Natural killer cell treated with Interleukin-12 subunit alpha and Interleukin-12 subunit beta and Interleukin-15 and Interleukin-18, amount 100 ng/mL, for 72 hours (primary cell): ENCODE results near the gene MPST. TPM values are rescaled to one million over a fixed set of nuclear protein-coding genes. Genes with fewer than 3 reads are reported as not detected.

Source experiments
- ATAC-seq, 2 donors: fragments of 150-1000 bp; cut with Tn5 transposase in 1 of 2; sonication (Bioruptor Pico), chemical (Tn5 transposase) in 1 of 2; 2 replicates each; pipeline ENCODE4 v1.10.0; 2021
- DNase-seq: peaks from one replicate; pipeline ENCODE4 v3.0.0; 2022; ENCODE audit warnings: low spot score
- H3K27ac Mint-ChIP-seq, 2 donors: 1 replicate in 1 of 2; 2 replicates in 1 of 2; pipeline ENCODE4 v1.8.0; 2022; ENCODE audit warnings: mixed read lengths in 2 of 2, mild to moderate bottlenecking in 1 of 2, moderate library complexity in 1 of 2
- H3K27me3 Mint-ChIP-seq, 2 donors: 1 replicate in 1 of 2; 2 replicates in 1 of 2; pipeline ENCODE4 v1.8.0; 2022; ENCODE audit warnings: mixed read lengths in 2 of 2
- H3K36me3 Mint-ChIP-seq: one replicate; pipeline ENCODE4 v1.8.0; 2022; ENCODE audit warnings: mixed read lengths
- H3K4me1 Mint-ChIP-seq, 2 donors: 1 replicate in 1 of 2; 2 replicates in 1 of 2; pipeline ENCODE4 v1.8.0; 2022; ENCODE audit warnings: low read depth in 2 of 2, mixed read lengths in 2 of 2, mild to moderate bottlenecking in 1 of 2
- H3K4me3 Mint-ChIP-seq: one replicate; pipeline ENCODE4 v1.8.0; 2022; ENCODE audit warnings: mixed read lengths
- H3K9me3 Mint-ChIP-seq: 2 replicates; pipeline ENCODE4 v1.8.0; 2022; ENCODE audit warnings: mixed read lengths
- total RNA-seq, 2 donors: library from RNA; stranded (reverse); gene quantifications; one replicate each; pipeline ENCODE4 v1.2.3, GENCODE V29; 2022

Gene MPST
- total RNA-seq, 2 donors from 2014 or later = 27.6 to 51.1 TPM

DNA sequence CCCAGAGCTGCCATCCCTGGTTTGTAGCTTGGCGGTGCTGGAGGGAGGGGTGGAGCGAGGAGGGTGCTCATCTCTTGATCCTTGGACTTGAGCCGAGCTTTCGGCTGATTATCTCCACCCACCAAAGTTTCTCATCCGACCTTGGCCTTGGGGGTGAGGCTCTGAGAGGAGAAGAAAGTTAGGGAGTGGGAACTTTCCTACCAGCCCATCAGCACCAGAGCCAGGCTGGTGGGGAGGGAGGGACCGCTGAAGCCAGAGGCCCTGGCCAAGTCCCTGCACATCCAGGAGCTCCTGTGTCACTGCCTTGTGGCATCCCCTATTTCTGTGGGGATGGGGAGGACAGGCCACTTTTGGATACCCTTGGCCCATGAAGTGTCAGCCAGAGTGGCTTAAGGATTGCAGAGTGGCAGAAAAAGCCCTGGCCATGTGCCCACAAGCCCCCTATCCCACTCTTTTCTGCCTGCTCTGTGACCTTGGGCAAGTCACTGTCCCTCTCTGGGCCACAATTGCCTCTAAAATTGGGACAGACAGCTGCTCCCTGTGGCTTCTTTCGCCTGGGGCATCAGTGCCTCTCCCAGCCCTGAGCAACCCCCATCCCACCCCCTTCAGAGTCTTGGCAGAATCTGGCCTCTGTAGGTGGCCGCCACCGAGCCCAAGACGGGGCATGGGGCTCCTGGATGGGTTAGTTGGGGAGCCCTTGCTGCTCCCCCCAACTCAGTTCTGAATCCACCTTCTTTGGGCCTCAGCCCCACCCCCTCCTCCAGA lies 42.3 kb downstream of the MPST start:
- ATAC-seq = no peak
- no peak for DNase-seq
- no peaks in the 10 kb centered on the region for H3K9me3 Mint-ChIP-seq
- no peaks in the 10 kb centered on the region for H3K36me3 Mint-ChIP-seq
- H3K27ac Mint-ChIP-seq = no peak overlapping the region
- no peaks in the 10 kb centered on the region for H3K27me3 Mint-ChIP-seq
- no peaks in the 10 kb centered on the region for H3K4me1 Mint-ChIP-seq
- no peak overlapping the region for H3K4me3 Mint-ChIP-seq

DNA sequence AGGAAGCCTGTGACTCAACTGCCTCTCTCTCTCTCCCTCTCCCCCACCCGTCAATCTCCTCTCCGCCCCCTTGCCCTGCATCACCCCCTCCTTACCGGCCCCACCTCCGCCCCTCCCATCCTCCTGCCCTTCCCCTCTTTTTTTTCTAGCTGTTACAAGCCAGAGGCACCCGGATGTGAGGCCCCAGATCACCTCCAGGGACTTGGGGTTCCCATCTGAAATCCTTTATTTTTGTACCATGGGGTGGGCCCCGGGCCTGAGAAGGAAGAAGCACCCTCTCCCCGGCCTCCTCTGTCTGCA lies 42.8 kb downstream of the MPST start:
- ATAC-seq = no peak
- DNase-seq = no peak
- Mint-ChIP-seq H3K4me3 (no peak overlapping the region), H3K4me1 (no peaks in the 10 kb centered on the region), H3K36me3 (no peaks in the 10 kb centered on the region), H3K9me3 (no peaks in the 10 kb centered on the region), H3K27me3 (no peaks in the 10 kb centered on the region), H3K27ac (no peak overlapping the region)

DNA sequence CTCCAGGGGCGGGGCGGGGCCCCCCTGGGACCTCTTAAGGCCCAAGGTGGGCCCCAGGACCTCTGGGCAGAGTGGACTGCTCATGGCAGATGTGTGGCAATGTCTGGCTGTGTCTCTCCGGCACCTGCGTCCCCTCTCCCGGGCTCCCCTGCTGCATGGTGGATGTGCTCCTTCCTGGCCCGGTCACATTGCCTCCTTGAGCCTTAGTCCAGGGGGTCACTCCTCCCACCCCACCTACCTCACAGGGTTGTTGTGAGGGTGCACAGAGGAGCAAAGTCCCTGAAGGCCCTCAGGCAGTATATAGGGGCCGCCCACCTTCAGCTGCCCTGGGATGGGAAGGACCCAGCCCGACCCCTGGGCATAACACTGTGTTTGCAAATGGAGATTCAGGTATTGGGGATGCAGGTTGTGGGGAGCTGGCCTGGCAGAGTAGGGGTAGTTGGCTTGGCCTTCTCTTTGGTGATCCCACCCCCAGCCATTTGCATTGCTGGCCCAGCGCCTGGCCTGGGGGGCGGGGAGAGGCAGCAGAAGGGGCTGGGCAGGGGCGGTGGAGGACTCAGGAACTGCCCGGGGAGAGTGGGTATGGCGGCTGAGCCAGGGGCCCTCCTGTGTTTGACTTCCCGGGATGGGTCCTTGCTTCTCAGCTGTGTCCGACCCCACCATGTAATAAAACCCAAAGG lies 43.3 kb downstream of the MPST start:
- peaks cover 2 to 3% of the 10 kb centered on the region in 2 donors for H3K27me3 Mint-ChIP-seq
- no peak overlapping the region for H3K27ac Mint-ChIP-seq
- H3K4me3 Mint-ChIP-seq = no peak overlapping the region
- no peak for ATAC-seq
- no peaks in the 10 kb centered on the region for H3K9me3 Mint-ChIP-seq
- H3K36me3 Mint-ChIP-seq = no peaks in the 10 kb centered on the region
- H3K4me1 Mint-ChIP-seq = no peaks in the 10 kb centered on the region
- no peak for DNase-seq

DNA sequence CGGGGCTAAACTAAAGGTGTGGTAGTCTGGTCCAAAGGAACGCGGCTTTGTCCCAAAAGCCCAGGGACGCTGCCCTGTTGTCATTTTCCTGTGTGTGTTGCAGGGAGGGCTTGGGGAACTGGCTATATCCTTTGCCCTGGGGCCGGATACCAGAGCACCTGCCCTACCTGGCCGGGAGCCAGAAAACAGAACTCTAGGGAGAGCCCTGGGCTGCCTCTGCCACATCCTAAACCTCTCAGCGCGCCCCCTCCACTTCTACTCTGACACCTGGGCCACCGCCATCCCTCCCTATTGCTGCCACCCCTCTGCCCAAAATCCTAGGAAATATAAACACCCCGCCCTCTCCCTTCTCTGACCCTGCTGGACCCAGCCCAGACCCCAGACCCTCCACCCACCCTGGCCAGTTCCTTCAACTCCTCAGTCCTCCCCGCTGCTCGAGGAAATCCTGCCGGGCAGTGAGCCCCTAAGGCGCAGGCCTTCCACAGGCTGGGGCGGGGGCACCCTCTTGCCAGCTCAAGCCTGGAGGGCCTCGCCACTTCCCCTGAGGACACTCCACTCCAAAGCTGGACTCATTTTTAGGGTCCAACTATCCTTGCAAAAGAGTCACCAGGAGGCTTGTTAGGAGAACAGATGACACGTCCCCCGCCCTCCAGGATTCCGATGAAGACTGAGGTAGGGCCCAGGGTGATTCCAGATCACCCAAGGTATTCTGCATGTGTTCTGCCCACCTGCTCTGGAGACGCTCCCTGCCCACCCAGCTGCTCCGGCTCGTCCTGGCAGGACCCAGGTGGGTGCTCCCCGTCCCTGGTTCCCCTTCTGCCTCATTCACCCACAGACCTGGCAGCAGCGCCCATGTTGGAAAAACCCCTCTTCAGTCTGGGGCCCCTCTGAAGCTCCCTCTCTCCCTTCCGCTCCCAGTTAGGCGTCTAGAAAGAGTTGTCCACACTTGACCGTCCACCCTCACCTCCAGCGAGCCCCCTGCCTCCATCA lies 44.2 kb downstream of the MPST start:
- H3K36me3 Mint-ChIP-seq = no peaks in the 10 kb centered on the region
- no peaks in the 10 kb centered on the region for H3K4me1 Mint-ChIP-seq
- ATAC-seq (no peak), DNase-seq (no peak)
- peaks cover 8 to 9% of the 10 kb centered on the region in 2 donors for H3K27me3 Mint-ChIP-seq
- H3K4me3 Mint-ChIP-seq = no peak overlapping the region
- H3K27ac Mint-ChIP-seq = peak overlapping the region in 1 of 2 donors; percentile 68
- no peaks in the 10 kb centered on the region for H3K9me3 Mint-ChIP-seq

DNA sequence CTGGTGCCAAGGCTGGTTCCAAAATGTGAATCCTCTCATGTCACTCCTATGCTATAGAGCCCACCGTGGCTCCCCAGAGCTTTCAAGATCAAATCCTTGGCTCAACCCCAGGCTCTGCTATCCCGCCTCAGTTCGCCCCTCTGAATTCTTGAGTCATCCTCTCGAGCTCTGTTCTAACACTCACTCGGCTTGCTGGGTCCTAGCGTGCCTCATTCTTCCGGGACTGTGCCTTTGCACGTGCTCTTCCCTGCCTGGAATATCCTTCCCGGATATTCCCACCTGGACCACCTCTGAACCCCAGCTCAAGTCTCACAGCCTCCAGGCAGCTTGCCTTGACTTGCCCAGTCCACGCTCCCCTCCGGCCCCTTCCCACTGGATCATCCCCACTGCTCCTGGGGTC lies 45.0 kb downstream of the MPST start:
- ATAC-seq (no peak), DNase-seq (no peak)
- Mint-ChIP-seq H3K36me3 (no peaks in the 10 kb centered on the region), H3K9me3 (no peaks in the 10 kb centered on the region), H3K4me1 (no peaks in the 10 kb centered on the region), H3K4me3 (no peak overlapping the region), H3K27me3 (peaks cover 8 to 9% of the 10 kb centered on the region in 2 donors), H3K27ac (peak overlapping the region in 1 of 2 donors; percentile 68)

DNA sequence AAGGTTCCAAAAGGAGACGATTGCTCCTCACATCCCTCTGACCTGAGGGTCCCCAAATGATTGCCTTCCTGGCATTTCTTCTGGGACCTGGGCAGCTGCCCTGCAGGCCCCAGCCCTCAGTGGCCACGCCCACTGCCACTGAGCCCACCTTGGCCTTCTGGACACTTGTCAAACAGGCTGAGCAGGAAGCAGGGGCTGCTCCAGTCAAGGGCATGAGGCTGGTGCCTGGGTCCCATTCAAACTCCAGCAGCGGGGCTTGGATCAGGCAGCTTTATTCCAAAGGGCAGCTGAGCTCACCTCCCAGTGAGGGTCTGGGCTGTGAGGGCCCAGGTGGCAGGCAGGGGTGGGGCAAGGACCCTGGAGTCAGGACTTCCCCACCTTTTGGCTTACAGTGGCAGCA lies 45.6 kb downstream of the MPST start:
- ATAC-seq = no peak
- DNase-seq = no peak
- H3K27ac Mint-ChIP-seq = no peak overlapping the region
- H3K27me3 Mint-ChIP-seq = peaks cover 9 to 10% of the 10 kb centered on the region in 2 donors
- H3K4me1 Mint-ChIP-seq = no peaks in the 10 kb centered on the region
- no peaks in the 10 kb centered on the region for H3K36me3 Mint-ChIP-seq
- no peaks in the 10 kb centered on the region for H3K9me3 Mint-ChIP-seq
- no peak overlapping the region for H3K4me3 Mint-ChIP-seq

DNA sequence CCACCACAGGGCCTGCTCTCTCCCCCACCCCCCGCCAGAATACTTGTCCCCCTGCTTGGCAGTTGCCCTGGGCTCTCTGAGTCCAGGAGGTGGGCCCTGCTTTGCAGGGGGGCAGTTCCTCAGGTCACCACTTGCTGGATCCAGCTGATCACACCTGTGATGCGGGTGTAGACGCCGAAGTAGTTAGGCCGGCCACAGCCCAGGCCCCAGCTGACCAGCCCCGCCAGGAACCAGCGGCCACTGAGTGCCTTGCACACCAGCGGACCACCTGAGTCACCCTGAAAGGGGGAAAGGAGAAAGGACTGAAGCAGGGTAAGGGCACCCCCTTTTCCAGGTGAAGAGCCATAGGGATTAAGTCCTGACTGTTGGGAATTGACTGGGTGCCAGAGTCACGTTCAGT lies 46.4 kb downstream of the MPST start:
- Mint-ChIP-seq H3K4me1 (no peaks in the 10 kb centered on the region), H3K36me3 (no peaks in the 10 kb centered on the region), H3K27me3 (peaks cover 9 to 10% of the 10 kb centered on the region in 2 donors), H3K9me3 (no peaks in the 10 kb centered on the region), H3K27ac (no peak overlapping the region), H3K4me3 (no peak overlapping the region)
- no peak for ATAC-seq
- no peak for DNase-seq

DNA sequence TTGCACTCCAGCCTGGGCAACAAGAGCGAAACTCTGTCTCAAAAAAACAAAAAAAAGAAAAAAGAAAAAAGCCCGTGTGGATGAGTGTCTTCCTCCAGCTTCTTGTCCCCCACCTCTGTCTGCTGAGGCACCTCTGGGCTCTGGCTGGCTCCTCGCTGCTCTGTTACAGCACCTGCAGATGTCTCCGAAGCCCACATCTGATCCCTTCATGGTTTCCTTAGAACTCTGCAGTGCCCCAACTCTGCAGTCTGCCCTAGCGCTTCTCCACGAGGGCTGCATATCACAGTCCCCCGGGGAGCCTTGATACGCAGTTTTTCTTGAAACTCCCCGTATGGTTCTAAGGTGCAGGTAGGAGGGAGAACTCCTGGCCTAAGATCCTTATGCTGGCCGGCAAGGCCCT lies 47.9 kb downstream of the MPST start:
- Mint-ChIP-seq H3K27me3 (peaks cover 9 to 10% of the 10 kb centered on the region in 2 donors), H3K9me3 (no peaks in the 10 kb centered on the region), H3K4me1 (no peaks in the 10 kb centered on the region), H3K27ac (no peak overlapping the region), H3K36me3 (no peaks in the 10 kb centered on the region), H3K4me3 (no peak overlapping the region)
- ATAC-seq (no peak), DNase-seq (no peak)

DNA sequence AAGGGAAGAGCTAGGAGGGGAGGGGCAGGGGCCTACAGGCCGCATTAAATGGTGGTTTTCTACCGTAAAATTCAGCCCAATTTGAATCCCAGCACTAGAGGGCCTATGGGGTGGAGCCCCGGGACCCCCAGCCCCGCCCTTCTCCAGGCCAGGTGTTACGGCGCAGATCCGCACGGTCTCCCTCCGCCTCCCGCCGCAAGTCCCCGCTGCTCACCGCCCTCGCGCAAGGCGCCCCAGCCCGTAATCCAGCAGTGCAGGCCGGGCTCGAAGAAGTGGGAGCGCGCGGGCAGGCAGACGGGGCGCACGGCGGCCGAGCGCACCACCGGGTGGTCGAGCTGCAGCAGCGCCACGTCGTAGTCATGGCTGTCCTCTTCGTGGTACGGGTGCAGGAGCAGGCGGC lies 49.3 kb downstream of the MPST start:
- no peaks in the 10 kb centered on the region for H3K4me1 Mint-ChIP-seq
- no peak overlapping the region for H3K27ac Mint-ChIP-seq
- H3K9me3 Mint-ChIP-seq = no peaks in the 10 kb centered on the region
- no peak overlapping the region for H3K4me3 Mint-ChIP-seq
- H3K36me3 Mint-ChIP-seq = no peaks in the 10 kb centered on the region
- no peak for ATAC-seq
- no peak for DNase-seq
- peaks cover 9 to 10% of the 10 kb centered on the region in 2 donors for H3K27me3 Mint-ChIP-seq

DNA sequence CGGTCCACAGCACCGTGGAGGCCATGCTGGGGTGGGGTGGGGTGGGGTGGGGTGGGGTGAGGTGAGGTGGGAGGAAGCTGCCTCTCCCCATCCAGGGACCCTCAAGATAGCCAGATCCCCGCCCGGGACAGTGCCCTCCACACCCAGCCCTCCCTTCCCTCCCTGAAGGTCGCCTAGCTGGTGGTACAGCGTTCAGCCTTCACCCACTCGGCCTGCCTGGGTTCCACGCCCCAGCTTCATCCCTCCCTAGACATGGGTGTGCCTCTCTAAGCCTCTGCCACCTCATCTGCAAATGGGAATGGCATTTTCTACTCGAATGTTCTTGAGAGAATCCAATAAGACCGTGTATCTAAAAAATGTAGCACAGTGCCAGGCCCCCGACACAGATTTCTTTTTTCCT lies 49.8 kb downstream of the MPST start:
- no peak for ATAC-seq
- peaks cover 9 to 10% of the 10 kb centered on the region in 2 donors for H3K27me3 Mint-ChIP-seq
- no peaks in the 10 kb centered on the region for H3K36me3 Mint-ChIP-seq
- no peaks in the 10 kb centered on the region for H3K4me1 Mint-ChIP-seq
- no peaks in the 10 kb centered on the region for H3K9me3 Mint-ChIP-seq
- H3K27ac Mint-ChIP-seq = no peak overlapping the region
- no peak overlapping the region for H3K4me3 Mint-ChIP-seq
- DNase-seq = no peak

DNA sequence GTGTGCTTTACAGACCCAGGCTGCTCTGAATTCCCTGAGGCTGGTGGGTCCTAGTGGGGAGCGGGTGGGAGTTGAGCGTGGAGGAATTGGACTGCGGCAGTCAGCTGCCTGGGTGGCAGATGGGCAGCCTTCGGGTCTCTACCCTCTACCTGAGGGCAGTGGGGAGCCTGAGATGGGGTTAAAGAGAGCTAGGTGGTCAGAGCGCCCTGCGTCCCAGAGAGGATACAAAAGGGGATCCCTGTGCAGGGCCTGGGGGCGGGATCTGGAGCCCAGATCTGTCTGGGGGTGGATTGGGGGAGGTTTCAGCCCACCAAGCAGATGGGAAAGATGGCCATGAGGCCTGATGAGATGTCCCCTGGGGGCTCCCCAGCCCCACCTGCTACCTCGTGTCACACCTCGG lies 50.2 kb downstream of the MPST start:
- H3K27me3 Mint-ChIP-seq = peaks cover 9 to 10% of the 10 kb centered on the region in 2 donors

DNA sequence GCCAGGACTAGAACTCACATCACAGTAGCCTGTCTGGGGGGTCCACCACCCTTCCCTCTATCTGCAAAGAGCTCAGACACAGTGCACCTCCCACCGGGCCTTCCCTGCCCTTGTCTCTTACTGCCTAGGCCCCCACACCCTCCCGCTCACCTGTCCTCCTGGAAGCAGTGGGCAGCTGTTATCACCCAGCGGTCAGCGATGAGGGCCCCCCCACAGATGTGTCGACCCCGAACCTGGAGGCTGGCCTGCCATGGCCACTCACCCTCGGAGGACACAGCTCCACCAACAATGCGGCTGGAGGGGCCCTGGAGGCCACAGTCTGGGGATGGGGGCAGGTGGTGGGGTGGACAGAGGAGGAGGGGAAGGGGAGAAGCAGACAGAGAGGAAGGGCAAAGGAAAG lies 50.8 kb downstream of the MPST start:
- no peaks in the 10 kb centered on the region for H3K36me3 Mint-ChIP-seq

More for the DNA sequence above, 50.2 kb downstream of the MPST start:
- DNase-seq (no peak), ATAC-seq (no peak)
- Mint-ChIP-seq H3K4me1 (no peaks in the 10 kb centered on the region), H3K27ac (no peak overlapping the region), H3K4me3 (no peak overlapping the region), H3K9me3 (no peaks in the 10 kb centered on the region), H3K36me3 (no peaks in the 10 kb centered on the region)

DNA sequence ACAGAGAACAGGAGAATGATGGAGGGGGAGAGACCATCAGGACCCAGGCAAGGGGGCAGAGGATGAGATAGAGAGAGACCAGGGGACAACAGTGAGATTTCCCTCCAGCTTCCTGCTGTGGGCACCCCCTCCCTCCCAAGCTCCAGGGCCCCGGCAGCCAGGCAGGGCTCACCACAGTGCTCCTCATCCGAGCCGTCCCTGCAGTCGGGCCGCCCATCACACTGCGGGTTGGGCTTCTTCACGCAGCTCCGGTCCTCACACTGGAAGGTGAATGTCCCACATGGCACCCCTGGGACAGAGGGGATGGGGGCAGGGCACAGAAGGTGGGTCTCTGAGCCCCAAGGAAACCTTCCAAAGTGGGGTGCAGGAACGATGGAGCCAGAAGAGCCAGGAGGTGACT lies 51.2 kb downstream of the MPST start:
- H3K4me1 Mint-ChIP-seq = peaks cover 2 to 3% of the 10 kb centered on the region in 2 donors
- H3K36me3 Mint-ChIP-seq = no peaks in the 10 kb centered on the region
- ATAC-seq = no peak
- DNase-seq = no peak
- H3K27ac Mint-ChIP-seq = no peak overlapping the region
- no peak overlapping the region for H3K4me3 Mint-ChIP-seq
- H3K27me3 Mint-ChIP-seq = peaks cover 10 to 14% of the 10 kb centered on the region in 2 donors
- no peaks in the 10 kb centered on the region for H3K9me3 Mint-ChIP-seq

More for the DNA sequence above, 50.8 kb downstream of the MPST start:
- Mint-ChIP-seq H3K9me3 (no peaks in the 10 kb centered on the region), H3K27ac (no peak overlapping the region), H3K27me3 (peaks cover 10% of the 10 kb centered on the region in 2 donors), H3K4me3 (no peak overlapping the region), H3K4me1 (no peaks in the 10 kb centered on the region)
- DNase-seq (no peak), ATAC-seq (no peak)
